H1 (cell line): ENCODE measurements around the gene CPO. TPM values are rescaled to one million over a fixed set of nuclear protein-coding genes. Genes with fewer than 3 reads are reported as not detected.

Experiments
- CTCF ChIA-PET: fragments of 300-600 bp; sonication (Branson Sonifier 250); formaldehyde crosslinking; loops from one replicate; lab custom pipeline; 2021; ENCODE audit not compliant: partially characterized antibody; lab: Charles Lee
- POLR2A ChIA-PET: fragments of 300-600 bp; sonication (Branson Sonifier 250); formaldehyde crosslinking; loops from one replicate; lab custom pipeline; 2021; ENCODE audit warnings: inconsistent platforms; ENCODE audit not compliant: partially characterized antibody; lab: Charles Lee
- DNase-seq, 2 experiments: peaks; one replicate each; pipeline versions ENCODE4 v3.0.0 to v3.0.0-alpha.2; 2010 to 2022; ENCODE audit warnings: low spot score in 2 of 2, low read depth in 1 of 2, mixed read lengths in 1 of 2
- FAIRE-seq: peaks from 2 replicates; lab custom pipeline; 2011; peaks lifted over from hg19 to GRCh38; lab: Jason Lieb, UNC
- H2AFZ ChIP-seq: 2 replicates; pipeline ENCODE4 v1.8.1; 2012; ENCODE audit warnings: low read length, inconsistent platforms
- H2AK5ac ChIP-seq: 2 replicates; pipeline ENCODE4 v1.6.1; 2013; ENCODE audit warnings: low read depth, low read length
- H2BK120ac ChIP-seq: replicated peaks from 2 replicates; pipeline ENCODE3; 2013; ENCODE audit warnings: low read depth, low read length, inconsistent platforms
- H2BK12ac ChIP-seq: 2 replicates; pipeline ENCODE4 v1.6.1; 2013; ENCODE audit warnings: low read depth, low read length
- H2BK15ac ChIP-seq: 2 replicates; pipeline ENCODE4 v1.6.1; 2013; ENCODE audit warnings: low read length
- H2BK20ac ChIP-seq: 2 replicates; pipeline ENCODE4 v1.6.1; 2013; ENCODE audit warnings: low read length
- H2BK5ac ChIP-seq: 2 replicates; pipeline ENCODE4 v1.6.1; 2013; ENCODE audit warnings: low read depth, low read length
- H3K14ac ChIP-seq: 2 replicates; pipeline ENCODE4 v1.6.1; 2013; ENCODE audit warnings: inconsistent platforms; ENCODE audit not compliant: insufficient read length
- H3K18ac ChIP-seq: 2 replicates; pipeline ENCODE4 v1.6.1; 2013; ENCODE audit warnings: low read length; ENCODE audit errors: extremely low read depth
- H3K23ac ChIP-seq: 2 replicates; pipeline ENCODE4 v1.6.1; 2013; ENCODE audit warnings: inconsistent platforms; ENCODE audit not compliant: insufficient read length
- H3K23me2 ChIP-seq: 2 replicates; pipeline ENCODE4 v1.6.1; 2013; ENCODE audit warnings: low read depth, low read length
- H3K27ac ChIP-seq: 2 replicates; pipeline ENCODE4 v1.6.1; 2011; ENCODE audit warnings: low read depth, low read length, inconsistent platforms
- H3K27me3 ChIP-seq, 4 experiments: replicated peaks in 1 of 4; 1 replicate in 1 of 4; 2 replicates in 3 of 4; pipeline versions ENCODE4 v1.6.1 to v1.8.1; 2011 to 2013; ENCODE audit warnings: low read length in 3 of 4, mild to moderate bottlenecking in 3 of 4, inconsistent platforms in 2 of 4, mixed read lengths in 2 of 4, moderate library complexity in 1 of 4; ENCODE audit not compliant: control insufficient read depth in 3 of 4, insufficient read depth in 3 of 4; ENCODE audit errors: extremely low read depth in 1 of 4
- H3K36me3 ChIP-seq, 4 experiments: 2 replicates each; pipeline versions ENCODE4 v1.6.1 to v1.8.1; 2011 to 2013; ENCODE audit warnings: mild to moderate bottlenecking in 4 of 4, low read length in 3 of 4, moderate library complexity in 2 of 4, control low read depth in 1 of 4, inconsistent platforms in 1 of 4; ENCODE audit not compliant: insufficient read depth in 4 of 4, control insufficient read depth in 2 of 4
- H3K4ac ChIP-seq: replicated peaks from 2 replicates; pipeline ENCODE3; 2013; ENCODE audit warnings: low read length, low read depth, mixed read lengths, inconsistent platforms; ENCODE audit not compliant: insufficient read length
- H3K4me1 ChIP-seq, 4 experiments: replicated peaks in 1 of 4; 1 replicate in 1 of 4; 2 replicates in 3 of 4; pipeline versions ENCODE4 v1.6.1 to v1.8.1; 2011 to 2013; ENCODE audit warnings: low read length in 3 of 4, inconsistent platforms in 2 of 4, mixed read lengths in 1 of 4; ENCODE audit not compliant: insufficient read depth in 4 of 4, control insufficient read depth in 3 of 4
- H3K4me2 ChIP-seq, 2 experiments: 2 replicates each; pipeline versions ENCODE4 v1.6.1 to v1.8.1; 2011 to 2013; ENCODE audit warnings: low read depth in 2 of 2, low read length in 2 of 2, control low read depth in 1 of 2, inconsistent platforms in 1 of 2, mild to moderate bottlenecking in 1 of 2; ENCODE audit not compliant: insufficient read depth in 1 of 2
- H3K4me3 ChIP-seq, 4 experiments: fragments of 200-600, 300-600 bp in 1 of 4; sonication (generic), shearing (Covaris generic), sonication (Bioruptor Twin) in 1 of 4; 2 replicates each; pipeline versions ENCODE4 v1.5.1 to v1.8.1; 2011 to 2016; ENCODE audit warnings: low read length in 4 of 4, low read depth in 3 of 4, control low read depth in 2 of 4, inconsistent platforms in 2 of 4, mild to moderate bottlenecking in 2 of 4, mixed read lengths in 1 of 4, moderate library complexity in 1 of 4; ENCODE audit not compliant: insufficient read depth in 2 of 4; ENCODE audit errors: extremely low read depth in 1 of 4
- H3K56ac ChIP-seq: replicated peaks from 2 replicates; pipeline ENCODE3; 2013; ENCODE audit warnings: low read depth, mild to moderate bottlenecking, mixed read lengths, low read length, inconsistent platforms; ENCODE audit not compliant: insufficient read length
- H3K79me1 ChIP-seq: 2 replicates; pipeline ENCODE4 v1.6.1; 2013; ENCODE audit warnings: low read depth, low read length, control low read depth
- H3K79me2 ChIP-seq, 2 experiments: 2 replicates each; pipeline versions ENCODE4 v1.6.1 to v1.8.1; 2012 to 2013; ENCODE audit warnings: low read length in 2 of 2, mild to moderate bottlenecking in 2 of 2, inconsistent platforms in 1 of 2; ENCODE audit not compliant: insufficient read depth in 2 of 2, control insufficient read depth in 1 of 2
- H3K9ac ChIP-seq, 4 experiments: replicated peaks in 1 of 4; 1 replicate in 1 of 4; 2 replicates in 3 of 4; pipeline versions ENCODE4 v1.6.1 to v1.8.1; 2011 to 2013; ENCODE audit warnings: low read depth in 3 of 4, low read length in 3 of 4, control low read depth in 2 of 4, mild to moderate bottlenecking in 2 of 4, moderate library complexity in 2 of 4, inconsistent platforms in 1 of 4; ENCODE audit errors: extremely low read depth in 1 of 4
- H3K9me3 ChIP-seq, 2 experiments: 2 replicates each; pipeline versions ENCODE4 v1.6.1 to v1.8.1; 2012 to 2013; ENCODE audit warnings: mild to moderate bottlenecking in 2 of 2, moderate library complexity in 2 of 2, control low read depth in 1 of 2, inconsistent platforms in 1 of 2, low read depth in 1 of 2, low read length in 1 of 2, mixed read lengths in 1 of 2; ENCODE audit not compliant: insufficient read depth in 2 of 2
- H4K20me1 ChIP-seq, 2 experiments: replicated peaks in 1 of 2; 2 replicates each; pipeline versions ENCODE3 to v1.8.1; 2011 to 2013; ENCODE audit warnings: inconsistent platforms in 2 of 2, low read length in 2 of 2, mild to moderate bottlenecking in 1 of 2; ENCODE audit not compliant: insufficient read depth in 2 of 2, control insufficient read depth in 1 of 2
- H4K5ac ChIP-seq: 2 replicates; pipeline ENCODE4 v1.6.1; 2013; ENCODE audit warnings: low read length, low read depth, mixed read lengths, inconsistent platforms; ENCODE audit not compliant: insufficient read length
- H4K8ac ChIP-seq: 2 replicates; pipeline ENCODE4 v1.8.0; 2013; ENCODE audit warnings: mild to moderate bottlenecking, moderate library complexity, low read length, inconsistent platforms; ENCODE audit not compliant: insufficient read depth; ENCODE audit errors: extremely low read depth
- H4K91ac ChIP-seq: replicated peaks from 2 replicates; pipeline ENCODE3; 2013; ENCODE audit warnings: low read length, mixed read lengths, inconsistent platforms; ENCODE audit not compliant: insufficient read length
- CEBPB ChIP-seq: IDR thresholded peaks from 2 replicates; pipeline ENCODE4 v1.6.1; 2012; ENCODE audit warnings: low read depth, low read length
- CHD1 ChIP-seq: IDR thresholded peaks from 2 replicates; pipeline ENCODE4 v1.6.1; 2012; ENCODE audit warnings: low read depth, low read length, improper control_type of control experiment
- EGR1 ChIP-seq: IDR thresholded peaks from 2 replicates; pipeline ENCODE4 v1.6.1; 2011; ENCODE audit warnings: low read depth, low read length, borderline replicate concordance
- GABPA ChIP-seq: IDR thresholded peaks from 2 replicates; pipeline ENCODE4 v1.6.1; 2011; ENCODE audit warnings: mild to moderate bottlenecking, low read length, moderate library complexity, borderline replicate concordance; ENCODE audit not compliant: insufficient read depth
- KDM4A ChIP-seq: IDR thresholded peaks from one replicate; pipeline ENCODE4 v1.7.1; 2012; ENCODE audit warnings: low read depth, mild to moderate bottlenecking, moderate library complexity, low read length, inconsistent platforms; ENCODE audit not compliant: severe bottlenecking
- NANOG ChIP-seq: IDR thresholded peaks from 2 replicates; pipeline ENCODE4 v1.6.1; 2011; ENCODE audit warnings: low read length, low read depth, mild to moderate bottlenecking, inconsistent platforms; ENCODE audit not compliant: insufficient read depth, poor library complexity, severe bottlenecking
- POLR2AphosphoS5 ChIP-seq: IDR thresholded peaks from 2 replicates; pipeline ENCODE4 v1.6.1; 2011; ENCODE audit warnings: low read depth, low read length
- RXRA ChIP-seq: IDR thresholded peaks from 2 replicates; pipeline ENCODE4 v1.6.1; 2011; ENCODE audit warnings: low read depth, mild to moderate bottlenecking, low read length, moderate library complexity; ENCODE audit not compliant: insufficient read depth
- SUZ12 ChIP-seq: fragments of 200-600 bp; sonication (generic); IDR thresholded peaks from 2 replicates; pipeline ENCODE4 v1.6.1; 2012; ENCODE audit warnings: mild to moderate bottlenecking, inconsistent platforms, low read length, moderate library complexity, mixed read lengths
- WGBS, 2 experiments: shearing (Covaris generic) in 1 of 2; methylation state at CpG; one replicate each; pipeline versions ENCODE4 v1.1.6 to v1.1.7; 2013 to 2015; ENCODE audit warnings: low lambda C conversion rate in 2 of 2, mixed read lengths in 2 of 2, inconsistent platforms in 1 of 2, low coverage in 1 of 2, missing lambda C conversion rate in 1 of 2; ENCODE audit not compliant: insufficient replicate concordance in 2 of 2, insufficient coverage in 1 of 2, insufficient read length in 1 of 2; ENCODE audit errors: extremely low coverage in 1 of 2, missing lambda C conversion rate in 1 of 2; 5-methylcytosine and 5-hydroxymethylcytosine counted together
- polyA plus RNA-seq, 7 experiments: library from polyadenylated mRNA; depleted of rRNA in 3 of 7; stranded (reverse) in 5 of 7; unstranded in 2 of 7; fragments of >200 nt in 5 of 7; fragments of 200-250 nt in 2 of 7; gene quantifications; 1 replicate in 5 of 7; 2 replicates in 1 of 7; 4 replicates in 1 of 7; pipeline versions ENCODE4 v1.2.1 to v1.2.3, GENCODE V29; 2011 to 2013; ENCODE audit warnings: missing spikeins in 2 of 7, mixed read lengths in 2 of 7
- total RNA-seq: library from RNA; stranded (reverse); fragmentation: NEBNext Ultra II Directional; extraction: Animal tissue kit (Norgen Biotek cat#: 25700); gene quantifications from 2 replicates; pipeline ENCODE4 v1.2.1, GENCODE V29; 2021

The CPO gene
- total and polyA plus RNA-seq, 2 of the 8 experiments (the other 6 are each of a cell fraction or from before 2014, with no cell fraction given), result 1.3 TPM

DNA sequence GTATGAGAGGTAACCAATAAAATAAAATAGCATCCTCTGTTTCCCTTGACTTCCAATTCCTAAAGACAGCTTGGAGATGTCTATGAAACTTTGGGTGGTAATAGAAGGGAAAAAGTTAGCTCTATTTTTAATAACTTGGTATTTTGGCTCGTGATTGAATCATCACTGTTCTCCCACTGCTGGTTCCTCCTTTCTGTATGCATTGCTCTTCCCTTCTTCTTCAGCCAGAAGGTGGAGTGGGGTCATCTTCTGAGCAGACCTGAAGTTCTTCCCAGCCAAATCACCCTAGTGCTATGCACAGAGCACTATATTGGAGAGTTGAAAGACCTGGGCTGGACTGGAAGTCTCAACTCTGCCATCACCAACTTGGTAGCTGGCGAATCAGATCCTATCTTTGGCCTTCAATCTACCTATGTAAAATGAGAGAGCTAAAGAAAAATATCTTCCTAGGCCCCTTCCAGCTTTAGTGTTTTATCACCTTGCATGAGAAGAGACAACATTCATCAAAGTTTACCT, 54.1 kb downstream of the CPO start:
- Histone ChIP-seq H4K91ac (no peak overlapping the region), H2BK120ac (no peak overlapping the region), H2BK15ac (no peak overlapping the region), H4K8ac (no peak overlapping the region), H2AK5ac (no peak overlapping the region), H3K79me2 (no peaks in the 10 kb centered on the region), H3K4me1 (no peaks in the 10 kb centered on the region), H3K18ac (no peak overlapping the region), H3K4me3 (no peak overlapping the region), H3K23me2 (no peaks in the 10 kb centered on the region; the same call in 1 of the 2 replicates), H2BK12ac (no peak overlapping the region), H3K4ac (no peak overlapping the region), H2BK5ac (no peak overlapping the region), H3K9me3 (no peaks in the 10 kb centered on the region; a peak in 2 of 4 replicates), H3K27me3 (peaks cover 0 to 1% (median 0%) of the 10 kb centered on the region in 4 experiments; a peak in 1 of 7 replicates), H3K56ac (no peak overlapping the region), H3K27ac (no peak overlapping the region), H3K4me2 (no peak overlapping the region), H3K9ac (no peak overlapping the region), H3K23ac (no peak overlapping the region), H4K20me1 (no peaks in the 10 kb centered on the region), H2AFZ (no peak overlapping the region), H4K5ac (no peak overlapping the region)
- CTCF ChIA-PET, result interaction anchor here (1.0 to 4.3 kb wide), 4 partner anchors 10 to 77 kb away, joined by 3 to 30 read pairs (median 4); no protein-coding TSS in a partner anchor
- 86% methylated on average over 2 of the region's 2 CpGs; no CpG with 5 or more reads in 1 of the 2 experiments for WGBS, 2 experiments
- DNase-seq (no peak), FAIRE-seq (no peak)
- POLR2A ChIA-PET, result interaction anchor here (0.9 kb wide), 1 partner anchor 130 kb away, joined by 3 read pairs; no protein-coding TSS in a partner anchor
- TF ChIP-seq RXRA (no peak), KDM4A (no peak), NANOG (no peak), EGR1 (no peak), CEBPB (no peak), CHD1 (no peak), GABPA (no peak), POLR2AphosphoS5 (no peak), SUZ12 (no peak)
- TF ChIP-seq, all 59 proteins: peak for 0
- no peak overlapping the region for H3K14ac ChIP-seq
- no peaks in the 10 kb centered on the region; a peak in 1 of 8 replicates for H3K36me3 ChIP-seq
- no peak overlapping the region for H2BK20ac ChIP-seq
- no peaks in the 10 kb centered on the region for H3K79me1 ChIP-seq
